Midbrain (tissue), 1 donor: Measurements from ENCODE around the gene GAK.

ENCODE experiments used
- DNase-seq: peaks from one replicate; lab custom pipeline; 2025; lab: John Stamatoyannopoulos, UW

Gene GAK

GRCh38 chr4:848803-849477, 83.2 kb downstream of the GAK start:
- DNase-seq: no peak

GRCh38 chr4:848307-848691, 83.8 kb downstream of the GAK start:
- DNase-seq: no peak

GRCh38 chr4:845836-846251, 86.3 kb downstream of the GAK start:
- no peak for DNase-seq

GRCh38 chr4:845233-845835, 86.8 kb downstream of the GAK start:
- no peak for DNase-seq

- DNase-seq: no peak
Observed at GRCh38 chr4:844752-845232, 87.3 kb downstream of the GAK start.

GRCh38 chr4:839675-840443, 92.3 kb downstream of the GAK start:
- DNase-seq: no peak

- DNase-seq: no peak
Observed at GRCh38 chr4:837772-838171, 94.3 kb downstream of the GAK start.

- no peak for DNase-seq
Observed at GRCh38 chr4:836750-837301, 95.3 kb downstream of the GAK start.

- DNase-seq: no peak
Observed at GRCh38 chr4:836003-836511, 96.1 kb downstream of the GAK start.

- no peak for DNase-seq
Observed at GRCh38 chr4:835148-836002, 96.7 kb downstream of the GAK start.

GRCh38 chr4:834368-835147, 97.6 kb downstream of the GAK start:
- DNase-seq: no peak

- DNase-seq: no peak
Observed at GRCh38 chr4:833731-834367, 98.3 kb downstream of the GAK start.

GRCh38 chr4:833156-833555, 99.0 kb downstream of the GAK start:
- no peak for DNase-seq

- no peak for DNase-seq
Observed at GRCh38 chr4:832536-832935, 99.6 kb downstream of the GAK start.

GRCh38 chr4:832108-832507, 100.0 kb downstream of the GAK start:
- DNase-seq: no peak

- DNase-seq: no peak
Observed at GRCh38 chr4:831483-831805, 100.7 kb downstream of the GAK start.

- no peak for DNase-seq
Observed at GRCh38 chr4:830601-831482, 101.3 kb downstream of the GAK start.

- DNase-seq: no peak
Observed at GRCh38 chr4:829761-830600, 102.1 kb downstream of the GAK start.

- DNase-seq: no peak
Observed at GRCh38 chr4:829291-829690, 102.8 kb downstream of the GAK start.
